Posterior vena cava (tissue), 2 donors: ENCODE results near the gene PLEKHA4. TPM values are rescaled to one million over a fixed set of nuclear protein-coding genes. Genes with fewer than 3 reads are reported as not detected.
A peak's percentile ranks its signal among the peaks of the same experiment; 100 is the strongest.

Experiments used
- DNase-seq: peaks from one replicate; pipeline ENCODE4 v3.0.0-alpha.2; 2020; ENCODE audit warnings: low spot score
- intact Hi-C, 2 donors: fragments of 100-400 bp; cut with DNase I; formaldehyde crosslinking; loops; one replicate each; pipeline versions ENCODE4 v1.14.1 to v1.14.2; 2022 to 2023
- total RNA-seq, 2 donors: library from RNA; stranded (reverse); fragmentation: NEBNext Ultra II Directional; extraction: Animal tissue kit (Norgen Biotek cat#: 25700); gene quantifications; one replicate each; pipeline ENCODE4 v1.2.1, GENCODE V29; 2021
- donor health status: DM: yes; HTN: yes; CAD: no.
- donor health status: DM: yes; HTN: yes; CAD: no.

The PLEKHA4 gene
- total RNA-seq, 2 donors from 2014 or later, result 91.0 to 91.2 TPM

GRCh38 chr19:48813123-48813913 is 55.1 kb downstream of the PLEKHA4 start:
- intact Hi-C loops, result no loop called here
- no peak for DNase-seq

DNA sequence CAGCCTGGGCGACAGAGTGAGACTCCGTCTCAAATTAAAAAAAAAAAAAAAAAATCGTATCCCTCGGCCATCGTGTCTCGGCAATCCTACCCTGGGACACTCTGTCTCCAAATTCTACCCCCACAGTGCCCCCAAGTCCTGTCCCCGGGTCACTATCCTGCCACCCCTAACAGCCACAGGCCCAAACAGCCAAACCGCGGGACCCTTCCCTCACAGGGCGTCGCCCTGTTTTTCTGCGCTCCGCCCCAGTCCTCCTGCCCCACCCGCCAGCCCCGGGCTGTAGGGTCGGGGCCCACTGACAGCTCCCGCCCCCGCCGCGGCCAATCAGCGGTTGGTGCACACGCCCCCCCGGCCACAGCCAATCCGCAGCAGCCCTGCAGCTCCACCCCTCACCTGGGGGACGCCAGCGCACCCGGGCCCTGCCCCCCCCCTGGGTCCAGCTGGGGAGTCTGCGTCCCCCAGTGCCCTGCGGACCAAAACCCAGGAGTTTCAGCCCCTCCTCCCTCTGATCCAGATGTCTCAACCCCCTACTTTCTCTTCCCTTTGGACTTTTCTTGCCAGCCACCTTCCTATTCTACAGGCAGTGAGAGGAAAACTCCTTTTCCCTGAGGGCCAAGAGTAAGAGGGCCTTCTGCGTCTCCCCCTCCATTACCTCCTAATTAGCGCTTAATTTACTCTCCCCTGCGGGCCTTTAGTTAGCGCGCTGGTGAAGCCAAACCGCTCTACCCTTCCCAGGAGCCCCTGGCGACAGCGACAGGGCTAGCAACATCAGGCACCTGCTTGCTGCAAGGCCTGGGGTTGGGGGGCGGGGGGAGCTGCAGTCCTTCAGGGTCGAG is 56.1 kb downstream of the PLEKHA4 start:
- intact Hi-C loops, result no loop called here
- peak; percentile 91 for DNase-seq

DNA sequence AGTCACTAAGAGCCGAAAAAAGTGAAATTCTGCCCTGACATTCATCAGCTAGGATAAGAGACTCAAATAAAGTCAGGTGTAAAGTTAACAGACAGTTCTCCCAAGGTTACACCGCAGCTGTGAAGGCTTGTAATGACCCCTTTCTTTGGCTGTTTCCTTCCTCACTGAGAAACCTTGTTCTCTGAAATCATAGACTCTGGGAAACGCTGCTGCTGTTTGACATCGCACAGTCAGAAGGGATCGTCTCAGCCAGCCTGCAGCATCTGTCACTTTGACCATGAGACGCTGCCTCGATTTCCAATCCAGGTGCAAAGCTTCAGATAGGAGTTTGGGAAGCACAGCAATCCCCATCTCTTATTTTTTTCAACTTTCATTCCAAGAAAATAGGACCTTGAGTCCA is 58.3 kb downstream of the PLEKHA4 start:
- no peak for DNase-seq
- intact Hi-C loops, result no loop called here

DNA sequence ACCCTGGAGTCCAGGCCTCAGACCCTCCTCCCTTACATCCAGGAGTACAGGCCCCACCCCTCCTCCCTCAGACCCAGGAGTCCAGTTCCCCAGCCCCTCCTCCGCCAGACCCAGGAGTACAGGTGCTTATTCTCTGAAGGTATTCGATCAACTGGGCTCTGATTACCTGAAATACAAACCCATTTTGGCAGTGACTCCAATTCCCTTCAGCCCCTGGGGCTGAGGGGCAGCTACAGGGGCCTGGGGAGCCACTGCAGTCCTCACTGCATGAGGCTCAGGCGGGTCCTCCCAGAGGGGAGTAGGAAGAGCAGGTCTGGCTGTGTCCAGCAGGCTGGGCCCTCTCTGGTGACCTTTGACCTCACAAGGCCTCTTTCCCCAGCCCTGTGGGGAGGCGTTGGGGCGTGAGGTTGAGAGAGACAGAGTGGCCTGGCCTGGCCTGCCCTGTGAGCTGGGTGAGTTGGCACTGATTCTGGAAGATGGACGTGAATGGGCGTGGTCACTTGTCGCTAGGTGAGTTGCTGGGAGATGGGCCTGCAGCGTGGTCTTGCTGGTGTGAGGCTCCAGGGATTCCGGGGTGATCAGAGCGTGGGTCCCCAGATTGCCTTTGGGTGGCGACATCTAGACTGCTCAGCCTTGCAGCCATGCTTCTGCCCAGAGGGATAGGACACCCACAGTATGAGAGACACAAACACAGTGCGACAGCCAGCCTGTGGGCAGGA is 60.7 kb downstream of the PLEKHA4 start:
- intact Hi-C loops, result no loop called here
- DNase-seq, result no peak

DNA sequence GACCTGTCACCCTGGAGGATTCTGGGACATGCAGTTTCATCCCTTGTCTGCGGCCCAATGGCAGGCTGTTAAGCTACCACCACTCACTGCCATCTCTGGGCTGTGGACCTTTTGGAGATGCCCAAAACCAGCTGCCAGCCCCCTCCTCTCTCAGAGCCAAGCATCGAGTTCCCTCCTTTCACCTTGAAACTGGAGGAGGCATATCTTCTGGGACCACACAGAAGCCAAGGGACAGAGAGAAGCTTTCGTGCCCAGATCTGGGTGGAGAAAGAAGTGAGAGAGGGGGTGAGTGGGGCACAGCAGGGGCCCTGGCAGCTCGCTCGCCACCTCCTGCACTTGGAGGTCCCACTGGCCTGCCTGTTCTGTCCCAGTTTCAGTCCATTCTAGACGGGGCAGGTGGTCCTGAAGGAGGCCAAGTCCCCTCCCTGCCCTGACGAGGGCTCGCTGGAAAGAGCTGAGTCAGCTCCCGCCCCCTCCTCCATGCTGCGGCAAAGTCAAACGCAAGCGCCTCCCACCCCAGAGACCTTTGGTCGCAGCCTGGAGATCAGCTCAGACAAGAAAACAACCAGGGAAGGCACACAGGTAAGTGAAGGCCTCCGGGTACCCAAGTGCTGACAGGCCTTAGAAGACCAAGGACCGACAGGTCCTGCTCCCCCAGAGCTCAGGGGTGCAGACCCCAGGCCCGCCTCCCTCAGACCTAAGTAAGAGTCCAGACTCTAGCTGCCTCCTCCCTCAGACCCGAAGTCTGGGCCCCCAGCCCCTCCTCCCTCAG is 61.4 kb downstream of the PLEKHA4 start:
- DNase-seq, result no peak
- intact Hi-C loops, result no loop called here

- intact Hi-C loops, result no loop called here
- no peak for DNase-seq
These were observed 61.9 kb downstream of the PLEKHA4 start for GRCh38 chr19:48806518-48806817.

DNA sequence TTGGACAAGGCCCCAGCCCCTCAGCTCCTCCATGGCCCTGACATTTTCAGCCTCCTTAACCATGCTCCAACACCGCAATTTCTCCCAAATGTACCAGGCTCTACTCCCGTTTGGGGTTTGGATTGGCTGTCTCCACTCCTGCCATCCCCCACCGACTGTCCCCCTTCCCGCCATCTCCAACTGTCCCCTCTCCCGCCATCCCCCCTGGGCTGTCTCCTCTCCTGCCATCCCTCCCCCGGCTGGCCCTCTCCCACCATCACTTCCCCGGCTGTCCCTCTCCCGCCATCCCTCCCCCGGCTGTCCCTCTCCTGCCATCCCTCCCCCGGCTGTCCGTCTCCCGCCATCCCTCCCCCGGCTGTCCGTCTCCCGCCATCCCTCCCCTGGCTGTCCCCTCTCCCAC is 63.0 kb downstream of the PLEKHA4 start:
- no peak for DNase-seq
- intact Hi-C loops, result no loop called here

DNA sequence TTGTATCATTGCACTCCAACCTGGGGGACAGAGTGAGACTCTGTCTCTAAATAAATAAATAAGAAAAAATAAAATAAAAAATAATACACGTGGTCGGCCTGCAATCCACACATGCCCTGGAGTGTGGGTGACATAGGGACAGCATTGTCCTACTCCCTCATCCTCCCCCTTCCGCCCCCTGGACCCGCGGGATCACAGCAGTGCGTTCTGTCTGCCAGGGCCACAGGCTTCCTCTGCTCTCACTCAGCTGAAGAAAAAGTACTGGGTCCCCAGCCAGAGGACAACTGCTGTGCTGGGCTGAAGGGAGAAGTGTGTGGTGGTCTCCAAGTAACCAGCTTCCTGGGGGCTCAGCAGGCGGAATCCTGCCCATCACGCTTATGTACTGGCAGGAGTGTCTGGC is 63.9 kb downstream of the PLEKHA4 start:
- intact Hi-C loops, result no loop called here
- DNase-seq, result no peak

GRCh38 chr19:48802623-48803022 is 65.8 kb downstream of the PLEKHA4 start:
- intact Hi-C loops, result no loop called here
- DNase-seq, result no peak

- intact Hi-C loops, result loop anchor here in 1 of 2 donors (10.0 kb wide), 1 partner anchor 165 kb away; the partner anchor contains the start of gene FTL
- DNase-seq, result no peak
These were observed 68.8 kb downstream of the PLEKHA4 start for GRCh38 chr19:48799358-48800300.

DNA sequence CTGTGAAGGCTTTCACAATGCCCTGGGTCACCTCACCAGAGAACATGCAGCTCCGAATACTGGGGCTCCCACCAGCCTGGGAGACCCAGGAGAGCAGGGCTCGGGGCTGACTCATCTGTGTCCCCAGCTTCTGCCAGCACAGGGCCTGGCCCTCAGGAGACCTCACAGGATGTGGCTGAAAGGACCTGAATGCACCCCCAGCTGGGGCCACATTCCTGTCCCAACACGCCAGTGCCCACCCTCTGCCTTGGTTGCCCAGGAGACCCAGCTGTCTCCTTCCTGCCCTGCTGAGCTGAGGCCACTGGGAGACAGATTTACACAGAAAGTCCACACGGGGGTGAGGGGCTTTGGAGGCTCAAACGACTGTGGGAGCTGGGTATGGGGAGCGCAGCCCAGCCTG is 69.5 kb downstream of the PLEKHA4 start:
- no peak for DNase-seq
- intact Hi-C loops, result loop anchor here in 1 of 2 donors (10.0 kb wide), 1 partner anchor 166 kb away; the partner anchor contains the start of gene FTL

DNA sequence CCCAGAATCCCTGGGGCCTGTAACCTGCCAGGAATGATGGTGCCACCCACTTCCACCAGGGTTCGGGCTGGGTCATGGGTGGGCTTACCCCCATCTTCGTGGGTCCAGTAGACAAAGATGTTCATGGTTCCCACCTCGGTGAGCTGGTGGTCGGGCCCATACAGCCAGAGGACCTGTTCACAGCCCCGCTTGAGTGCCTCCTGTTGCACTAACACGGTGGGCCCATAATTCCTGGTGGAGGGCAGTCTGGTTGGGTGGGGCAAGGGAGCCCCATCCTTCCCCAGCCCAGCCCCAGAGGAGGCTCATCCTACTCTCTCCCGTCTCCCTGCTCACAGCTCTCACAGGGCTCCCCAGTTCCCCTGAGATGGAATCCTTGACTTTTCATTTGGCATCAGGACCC is 71.3 kb downstream of the PLEKHA4 start:
- intact Hi-C loops, result loop anchor here in 1 of 2 donors (10.0 kb wide), 1 partner anchor 168 kb away; the partner anchor contains the start of gene FTL
- no peak for DNase-seq

- DNase-seq, result no peak
- intact Hi-C loops, result loop anchor here in 1 of 2 donors (10.0 kb wide), 1 partner anchor 168 kb away; the partner anchor contains the start of gene FTL
These were observed 71.9 kb downstream of the PLEKHA4 start for GRCh38 chr19:48796298-48797083.

GRCh38 chr19:48795685-48796070 is 72.7 kb downstream of the PLEKHA4 start:
- DNase-seq, result peak; percentile 88
- intact Hi-C loops, result loop anchor here in 1 of 2 donors (2.0 to 10.0 kb wide), 2 partner anchors 47 to 169 kb away; partner anchors contain the start of gene FTL

GRCh38 chr19:48795055-48795684 is 73.2 kb downstream of the PLEKHA4 start:
- peak; percentile 97 for DNase-seq
- intact Hi-C loops, result loop anchor here in 1 of 2 donors (2.0 to 10.0 kb wide), 2 partner anchors 48 to 170 kb away; partner anchors contain the start of gene FTL

DNA sequence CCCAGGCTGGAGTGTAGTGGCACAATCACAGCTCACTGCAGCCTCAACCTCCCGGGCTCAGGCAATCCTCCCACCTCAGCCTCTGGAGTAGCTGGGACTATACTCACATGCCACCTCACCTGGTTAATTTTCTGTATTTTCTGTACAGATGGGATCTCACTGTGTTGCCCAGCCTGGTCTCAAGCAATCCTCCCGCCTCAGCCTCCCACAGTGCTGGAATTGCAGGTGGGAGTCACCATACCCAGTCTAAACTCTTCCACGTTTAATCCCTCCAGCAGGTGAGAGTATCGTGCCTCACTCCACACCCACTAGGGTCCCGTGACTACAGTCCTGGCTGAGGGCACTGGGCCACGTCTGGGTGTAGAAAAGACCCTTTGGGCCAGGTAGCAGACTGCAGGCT is 74.1 kb downstream of the PLEKHA4 start:
- DNase-seq, result no peak
- intact Hi-C loops, result loop anchor here (2.0 to 10.0 kb wide), 3 partner anchors 49 to 178 kb away; partner anchors contain the start of gene FTL (in 1 of the 2)
